SIG-M5 (cell line): ENCODE measurements around the gene NAA16.
"Not testable (repeated sequence)": the region's sequence is repeated elsewhere in the genome, so short reads cannot be mapped to it uniquely, and the experiment has no call there.

ENCODE experiments used
- DNase-seq: peaks from one replicate; lab custom pipeline; 2025; lab: John Stamatoyannopoulos, UW

The NAA16 gene

DNA sequence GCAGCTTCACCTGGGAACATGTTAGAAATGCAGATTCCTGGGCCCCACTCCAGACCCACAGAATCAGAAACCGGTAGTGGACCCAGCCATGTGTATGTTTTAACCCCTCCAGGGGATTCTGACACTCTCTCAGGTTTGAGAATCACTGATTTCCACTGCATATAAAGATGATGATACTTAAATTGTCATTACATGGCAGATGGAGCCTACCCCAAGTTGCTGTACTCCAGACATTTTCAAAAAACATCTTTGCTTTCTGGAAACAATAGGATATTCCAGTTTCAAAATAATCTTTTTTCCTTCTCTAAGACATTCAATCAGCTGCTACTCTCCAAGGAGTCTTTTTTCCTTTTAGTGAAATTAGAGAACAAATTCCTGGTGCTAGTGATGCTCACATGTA is 97.7 kb downstream of the NAA16 start:
- no peak for DNase-seq

DNA sequence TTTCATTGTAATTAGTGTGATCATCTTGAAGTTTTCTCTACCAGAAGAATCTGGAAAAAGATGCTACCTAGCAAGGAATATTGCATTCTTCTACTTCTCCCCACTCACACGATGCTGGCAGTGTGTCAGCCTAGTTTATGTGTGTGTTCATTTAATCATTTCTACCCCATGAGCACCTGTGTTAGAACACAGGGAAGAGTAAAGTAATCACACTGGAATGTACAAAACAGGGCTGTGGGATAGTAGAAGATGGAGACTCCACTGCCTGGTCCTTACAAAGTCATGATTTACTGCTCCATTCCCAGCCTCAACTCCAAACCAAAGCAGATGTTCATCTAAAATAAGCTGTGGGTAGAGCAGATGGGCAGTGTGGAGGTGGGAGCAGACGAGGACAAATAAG is 98.5 kb downstream of the NAA16 start:
- no peak for DNase-seq

DNA sequence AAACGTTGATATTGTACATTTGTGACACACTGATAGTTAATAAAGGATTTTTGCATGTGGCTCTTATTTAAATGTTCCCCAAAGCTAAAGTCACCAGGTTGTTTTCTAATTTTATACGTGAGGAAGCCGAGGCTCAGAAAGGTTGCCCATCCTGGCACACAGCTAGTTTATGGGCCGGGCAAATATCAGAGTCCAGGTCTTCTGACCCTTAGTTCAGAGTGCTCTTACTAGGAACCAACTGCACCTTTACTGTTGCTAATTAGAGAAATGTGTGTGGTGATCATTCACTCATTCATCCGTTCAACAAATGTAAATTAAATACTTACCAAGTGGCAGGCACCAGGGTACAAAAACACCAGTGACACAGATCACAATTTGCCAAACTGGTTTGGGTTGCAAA is 100.0 kb downstream of the NAA16 start:
- DNase-seq: no peak

DNA sequence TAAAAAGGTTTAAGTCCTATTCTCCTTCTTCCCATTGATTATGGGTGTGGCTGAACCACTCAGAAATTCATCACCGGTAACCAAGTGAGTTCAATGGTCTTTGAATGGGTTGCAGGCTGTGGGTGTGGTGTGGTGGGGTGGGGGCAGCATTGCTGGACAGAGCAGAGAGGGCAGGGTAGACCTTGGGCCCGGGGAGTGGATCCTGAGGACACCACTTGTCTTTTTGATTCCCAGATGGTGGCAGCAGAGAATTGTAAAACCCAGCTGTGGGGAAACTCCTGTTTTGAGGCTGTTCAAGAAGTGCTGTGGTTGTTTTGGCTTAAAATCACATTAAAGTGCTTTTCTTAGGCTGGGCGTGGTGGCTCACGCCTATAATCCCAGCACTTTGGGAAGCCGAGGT is 100.5 kb downstream of the NAA16 start:
- DNase-seq: no peak

DNA sequence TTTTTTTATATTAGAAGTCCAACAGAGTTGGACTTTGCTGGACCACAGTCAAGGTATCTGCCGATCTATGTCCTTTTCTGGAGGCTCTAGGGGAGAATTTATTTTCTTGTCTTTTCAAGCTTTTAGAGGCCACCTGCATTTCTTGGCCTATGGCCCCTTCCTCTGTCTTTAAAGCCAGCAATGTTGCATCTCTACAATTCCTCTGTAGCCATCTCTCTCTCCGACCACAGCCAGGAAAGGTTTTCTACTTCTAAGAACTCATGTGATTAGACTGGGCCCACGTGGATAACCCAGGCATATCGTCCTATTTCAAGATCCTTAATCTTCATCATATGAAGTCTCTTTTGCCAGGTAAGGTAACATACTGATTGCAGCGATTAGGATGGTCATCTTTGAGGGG is 102.8 kb downstream of the NAA16 start:
- no peak for DNase-seq

DNA sequence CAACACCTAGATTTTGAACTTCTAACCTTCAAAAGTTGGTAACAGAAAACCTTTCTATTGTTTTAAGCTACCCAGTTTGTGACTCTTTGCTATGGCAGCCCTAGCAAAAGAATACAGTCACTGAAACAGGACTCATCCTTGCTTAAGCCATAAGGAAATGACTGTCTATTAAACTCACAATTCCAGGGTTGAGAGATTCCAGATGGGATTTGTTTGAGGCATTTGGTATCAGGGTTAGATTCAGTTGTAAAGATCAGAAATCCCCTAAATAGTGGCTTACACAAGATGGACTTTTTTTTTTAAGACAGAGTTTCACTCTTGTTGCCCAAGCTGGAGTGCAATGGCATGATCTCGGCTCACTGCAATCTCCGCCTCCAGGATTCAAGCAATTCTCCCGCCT is 105.2 kb downstream of the NAA16 start:
- DNase-seq: no peak

DNA sequence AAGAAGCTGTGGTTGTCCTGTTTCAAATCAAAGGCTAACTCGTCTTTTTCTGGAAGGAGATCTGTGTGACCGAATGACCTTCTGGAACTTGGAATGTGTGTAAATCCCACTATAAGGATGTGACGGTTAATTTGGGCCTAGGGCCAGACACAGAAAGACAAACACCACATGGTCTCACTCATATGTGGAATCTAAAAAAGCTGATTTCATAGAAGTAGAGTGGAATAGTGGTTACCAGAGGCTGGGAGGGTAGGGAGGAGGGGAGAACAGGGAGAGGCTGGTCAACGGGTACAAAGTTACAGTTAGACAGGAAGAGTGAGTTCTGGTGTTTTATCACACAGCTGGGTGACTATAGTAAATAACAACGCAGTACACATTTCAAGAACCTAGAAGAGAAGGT is 107.0 kb downstream of the NAA16 start:
- no peak for DNase-seq

DNA sequence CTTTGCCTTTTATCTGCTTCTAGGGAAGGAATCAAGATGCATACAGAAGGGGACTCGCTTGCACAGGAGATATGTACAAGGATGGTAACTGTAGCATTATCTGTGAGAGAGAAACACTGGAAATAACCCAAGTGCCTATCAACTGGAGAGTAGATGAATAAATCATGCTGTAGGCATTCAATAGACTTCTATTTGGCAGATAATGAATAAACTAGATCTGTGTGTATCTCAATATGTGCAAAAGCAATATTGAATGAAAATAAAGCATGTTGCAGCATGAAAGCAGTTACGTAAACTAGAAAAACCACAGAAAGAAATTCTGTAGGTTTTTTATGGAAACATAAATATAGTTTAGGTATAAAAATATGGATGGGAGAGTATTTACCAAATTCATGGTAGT is 107.7 kb downstream of the NAA16 start:
- DNase-seq: no peak

DNA sequence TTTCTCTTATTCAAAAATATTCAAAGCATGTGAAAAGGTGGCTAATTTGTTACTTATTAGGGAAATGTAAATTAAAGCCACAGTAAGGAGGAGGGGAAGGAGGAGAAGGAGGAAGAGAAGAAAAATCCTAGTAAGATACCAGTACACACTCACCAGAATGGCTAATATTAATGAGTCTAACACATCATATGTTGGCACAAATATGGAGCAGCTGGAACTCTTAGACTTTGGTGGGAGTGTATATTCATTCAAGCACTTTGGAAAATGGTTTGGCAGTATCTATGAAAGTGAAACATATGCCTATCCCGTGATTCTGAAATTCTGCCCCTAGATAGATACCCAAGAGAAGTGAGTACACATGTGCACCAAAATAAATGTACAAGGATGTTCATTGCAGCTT is 108.1 kb downstream of the NAA16 start:
- no peak for DNase-seq

DNA sequence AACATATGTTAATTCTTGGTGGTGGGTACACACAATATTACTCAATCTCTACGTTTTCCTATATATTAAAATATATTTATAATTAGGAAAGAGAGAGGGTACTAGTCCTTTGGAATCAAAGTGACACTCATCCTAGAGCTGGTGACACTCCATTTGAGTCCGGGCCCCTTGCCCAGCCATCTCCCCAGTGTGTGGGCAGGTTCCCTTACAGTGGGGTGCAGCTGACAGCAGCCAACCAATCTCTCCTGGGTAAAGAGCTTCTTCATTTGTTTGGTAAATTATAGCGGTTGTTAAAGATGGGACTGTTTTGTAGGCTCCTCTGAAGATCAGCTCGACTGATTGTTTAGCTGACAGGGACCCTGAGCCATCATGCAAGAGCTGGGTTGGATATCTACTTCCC is 109.1 kb downstream of the NAA16 start:
- no peak for DNase-seq

DNA sequence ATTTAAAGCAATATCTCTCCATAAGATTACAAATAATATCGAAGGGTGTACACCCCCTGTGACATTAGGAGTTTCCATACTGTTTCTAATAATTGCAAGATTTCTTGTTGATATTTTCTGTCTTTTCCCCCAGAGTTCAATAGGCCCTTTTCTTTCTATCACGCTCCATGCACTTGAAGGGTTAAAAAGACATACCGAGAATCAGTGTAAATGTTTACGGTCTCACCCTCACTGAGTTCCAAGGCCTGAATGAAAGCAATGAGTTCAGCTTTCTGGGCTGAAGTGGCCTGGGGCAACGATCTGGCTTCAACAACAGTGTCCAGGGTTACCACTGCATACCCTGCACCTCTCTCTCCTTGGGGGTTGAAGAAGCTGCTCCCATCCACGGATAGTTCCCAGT is 110.3 kb downstream of the NAA16 start:
- not testable (repeated sequence) for DNase-seq

DNA sequence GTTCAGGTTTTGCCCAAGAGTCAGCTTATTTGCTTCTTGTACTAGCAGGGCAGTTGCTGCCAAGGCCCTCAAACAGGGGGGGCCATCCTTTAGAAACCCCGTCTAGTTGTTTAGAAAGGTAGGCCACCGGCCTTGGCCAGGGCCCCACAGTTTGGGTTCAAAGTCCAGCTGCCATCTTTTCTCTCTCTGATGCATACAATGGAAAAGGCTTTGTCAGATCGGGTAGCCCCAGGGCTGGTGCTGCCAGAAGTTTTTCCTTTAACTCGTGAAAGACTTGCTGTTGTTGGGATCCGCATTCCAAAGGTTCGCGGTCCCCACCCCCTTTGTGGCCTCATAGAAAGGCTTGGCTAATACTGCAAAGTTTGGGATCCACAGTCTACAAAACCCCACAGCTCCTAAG is 110.9 kb downstream of the NAA16 start:
- DNase-seq: not testable (repeated sequence)

DNA sequence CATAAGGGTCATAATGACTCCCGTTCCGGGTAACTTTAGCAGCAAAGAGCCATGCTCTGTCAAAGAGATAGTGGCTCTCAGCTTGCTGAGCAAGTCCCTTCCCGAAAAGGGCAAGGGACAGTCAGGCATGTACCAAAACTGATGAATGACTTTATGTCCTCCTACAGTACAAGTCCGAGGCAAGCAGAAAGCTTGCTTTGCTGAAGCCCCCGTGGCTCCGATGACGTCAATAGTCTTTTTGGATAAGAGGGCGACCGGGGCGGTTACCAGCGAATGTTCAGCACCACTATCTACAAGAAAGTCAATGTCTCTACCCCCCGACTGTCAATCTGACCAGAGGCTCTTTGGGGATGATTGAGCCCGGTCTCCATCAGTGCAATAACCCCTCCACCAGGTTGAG is 112.2 kb downstream of the NAA16 start:
- not testable (repeated sequence) for DNase-seq

DNA sequence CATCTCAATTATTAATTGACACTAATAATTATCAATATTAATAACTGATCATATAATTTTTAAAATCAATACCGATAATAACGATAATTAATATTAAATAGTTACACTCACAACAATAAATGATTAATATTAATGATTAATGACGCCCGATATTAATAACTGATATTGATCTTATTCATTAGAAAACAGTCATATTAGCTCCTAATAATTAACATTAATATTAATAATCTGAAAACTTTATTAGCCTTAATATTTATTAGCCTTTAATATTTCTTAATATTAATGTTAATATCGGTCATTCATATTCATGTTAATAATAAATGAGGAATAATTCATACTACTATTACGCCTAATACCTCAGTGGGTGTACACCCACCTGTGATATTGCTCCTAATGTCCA is 113.6 kb downstream of the NAA16 start:
- not testable (repeated sequence) for DNase-seq

DNA sequence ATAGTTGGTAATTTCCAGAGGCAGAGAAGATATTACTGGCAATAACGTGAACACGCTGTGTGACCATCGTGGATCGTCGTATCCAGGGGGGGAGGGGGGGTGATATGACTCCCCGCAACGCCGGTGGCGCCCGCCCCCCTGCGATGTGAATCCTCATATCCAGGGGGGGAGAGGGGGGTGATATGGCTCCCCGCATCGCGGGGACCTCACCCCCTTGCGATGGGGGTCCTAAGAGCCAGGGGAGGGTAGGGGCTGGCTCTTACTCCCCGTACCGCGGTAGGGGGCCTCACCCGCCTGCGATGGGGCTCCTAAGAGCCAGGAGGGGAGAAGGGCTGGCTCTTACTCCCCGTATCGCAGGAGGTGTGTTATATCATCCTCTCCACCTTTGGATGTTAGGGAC is 115.0 kb downstream of the NAA16 start:
- DNase-seq: no peak
